Skeletal muscle tissue (tissue), 4 donors: ENCODE results near the gene LUC7L2. TPM values are rescaled to one million over a fixed set of nuclear protein-coding genes. Genes with fewer than 3 reads are reported as not detected.
A peak's percentile ranks its signal among the peaks of the same experiment; 100 is the strongest.

Experiments
- H3K27ac ChIP-seq: one replicate; pipeline ENCODE4 v1.7.0; 2013; ENCODE audit warnings: mild to moderate bottlenecking, low read depth, low read length, inconsistent platforms
- H3K27me3 ChIP-seq, 3 donors: one replicate each; pipeline ENCODE4 v1.7.0; 2013; ENCODE audit warnings: low read length in 3 of 3; ENCODE audit not compliant: control insufficient read depth in 3 of 3, insufficient read depth in 3 of 3
- H3K36me3 ChIP-seq, 3 donors: one replicate each; pipeline ENCODE4 v1.7.0; 2013; ENCODE audit warnings: low read length in 3 of 3; ENCODE audit not compliant: control insufficient read depth in 3 of 3, insufficient read depth in 3 of 3
- H3K4me1 ChIP-seq, 3 donors: one replicate each; pipeline ENCODE4 v1.7.0; 2013; ENCODE audit warnings: low read length in 3 of 3, mild to moderate bottlenecking in 3 of 3; ENCODE audit not compliant: control insufficient read depth in 3 of 3, insufficient read depth in 3 of 3
- H3K4me3 ChIP-seq, 3 donors: one replicate each; pipeline ENCODE4 v1.7.0; 2013; ENCODE audit warnings: low read length in 3 of 3
- H3K9ac ChIP-seq, 3 donors: one replicate each; pipeline ENCODE4 v1.7.0; 2013; ENCODE audit warnings: low read length in 3 of 3, mild to moderate bottlenecking in 3 of 3, moderate library complexity in 2 of 3, low read depth in 1 of 3
- H3K9me3 ChIP-seq, 3 donors: one replicate each; pipeline ENCODE4 v1.7.0; 2013; ENCODE audit warnings: low read length in 3 of 3; ENCODE audit not compliant: control insufficient read depth in 3 of 3
- total RNA-seq: library from RNA; depleted of rRNA; stranded (reverse); fragments of >200 nt; gene quantifications from one replicate; pipeline ENCODE4 v1.2.3, GENCODE V29; 2014
- donor health status: Osteomylitis.

Gene LUC7L2
- total RNA-seq, 1 donor from 2014 or later, result 32.9 TPM

- Histone ChIP-seq H3K27ac (no peak overlapping the region), H3K4me1 (peaks cover 20 to 32% (median 29%) of the 10 kb centered on the region in 3 donors), H3K9ac (no peak overlapping the region), H3K36me3 (peaks cover 3 to 19% (median 3%) of the 10 kb centered on the region in 3 donors), H3K9me3 (no peaks in the 10 kb centered on the region), H3K27me3 (no peaks in the 10 kb centered on the region), H3K4me3 (no peak overlapping the region)
Observed at GRCh38 chr7:139365336-139365735, 5.6 kb downstream of the LUC7L2 start.

GRCh38 chr7:139366400-139366799 lies 6.7 kb downstream of the LUC7L2 start:
- no peak overlapping the region for H3K9ac ChIP-seq
- peaks cover 3 to 19% (median 3%) of the 10 kb centered on the region in 3 donors for H3K36me3 ChIP-seq
- peaks cover 27 to 39% (median 30%) of the 10 kb centered on the region in 3 donors for H3K4me1 ChIP-seq
- no peaks in the 10 kb centered on the region for H3K27me3 ChIP-seq
- H3K4me3 ChIP-seq, result no peak overlapping the region
- H3K27ac ChIP-seq, result no peak overlapping the region
- H3K9me3 ChIP-seq, result no peaks in the 10 kb centered on the region

- H3K9me3 ChIP-seq, result no peaks in the 10 kb centered on the region
- H3K36me3 ChIP-seq, result peaks cover 3 to 19% (median 3%) of the 10 kb centered on the region in 3 donors
- peaks cover 23 to 31% (median 24%) of the 10 kb centered on the region in 3 donors for H3K4me1 ChIP-seq
- no peaks in the 10 kb centered on the region for H3K27me3 ChIP-seq
- H3K4me3 ChIP-seq, result no peak overlapping the region
- no peak overlapping the region for H3K9ac ChIP-seq
- H3K27ac ChIP-seq, result no peak overlapping the region
Observed at GRCh38 chr7:139367438-139368155, 7.9 kb downstream of the LUC7L2 start.

- H3K27me3 ChIP-seq, result no peaks in the 10 kb centered on the region
- no peaks in the 10 kb centered on the region for H3K9me3 ChIP-seq
- H3K27ac ChIP-seq, result no peak overlapping the region
- H3K4me1 ChIP-seq, result peaks cover 18 to 28% (median 25%) of the 10 kb centered on the region in 3 donors
- peaks cover 2 to 13% (median 3%) of the 10 kb centered on the region in 3 donors for H3K36me3 ChIP-seq
- no peak overlapping the region for H3K4me3 ChIP-seq
- peak overlapping the region in 1 of 3 donors; percentile 6 for H3K9ac ChIP-seq
Observed at GRCh38 chr7:139370301-139370942, 10.7 kb downstream of the LUC7L2 start.

- H3K9ac ChIP-seq, result no peak overlapping the region
Observed at GRCh38 chr7:139370943-139371313, 11.2 kb downstream of the LUC7L2 start.

GRCh38 chr7:139374246-139374645 lies 14.6 kb downstream of the LUC7L2 start:
- peaks cover 17 to 23% (median 20%) of the 10 kb centered on the region in 3 donors for H3K36me3 ChIP-seq
- H3K4me1 ChIP-seq, result peaks cover 13 to 19% (median 18%) of the 10 kb centered on the region in 3 donors
- no peak overlapping the region for H3K4me3 ChIP-seq
- no peak overlapping the region for H3K9ac ChIP-seq
- no peaks in the 10 kb centered on the region for H3K9me3 ChIP-seq
- H3K27me3 ChIP-seq, result no peaks in the 10 kb centered on the region
- H3K27ac ChIP-seq, result no peak overlapping the region

More at GRCh38 chr7:139370943-139371313, 11.2 kb downstream of the LUC7L2 start:
- Histone ChIP-seq H3K4me3 (no peak overlapping the region), H3K27me3 (no peaks in the 10 kb centered on the region), H3K9me3 (no peaks in the 10 kb centered on the region), H3K4me1 (peaks cover 18 to 28% (median 25%) of the 10 kb centered on the region in 3 donors), H3K27ac (no peak overlapping the region), H3K36me3 (peaks cover 0 to 13% (median 3%) of the 10 kb centered on the region in 3 donors)

GRCh38 chr7:139382439-139382838 lies 22.7 kb downstream of the LUC7L2 start:
- H3K27me3 ChIP-seq, result no peaks in the 10 kb centered on the region
- H3K4me3 ChIP-seq, result no peak overlapping the region
- no peak overlapping the region for H3K9ac ChIP-seq
- H3K27ac ChIP-seq, result no peak overlapping the region
- peaks cover 14 to 25% (median 14%) of the 10 kb centered on the region in 3 donors for H3K36me3 ChIP-seq
- H3K4me1 ChIP-seq, result no peaks in the 10 kb centered on the region
- no peaks in the 10 kb centered on the region for H3K9me3 ChIP-seq

- no peak overlapping the region for H3K4me3 ChIP-seq
- peaks cover 7 to 17% (median 12%) of the 10 kb centered on the region in 3 donors for H3K36me3 ChIP-seq
- H3K27ac ChIP-seq, result no peak overlapping the region
- no peaks in the 10 kb centered on the region for H3K27me3 ChIP-seq
- H3K9me3 ChIP-seq, result no peaks in the 10 kb centered on the region
- no peak overlapping the region for H3K9ac ChIP-seq
- H3K4me1 ChIP-seq, result no peaks in the 10 kb centered on the region
Observed at GRCh38 chr7:139384611-139385010, 24.9 kb downstream of the LUC7L2 start.

- H3K9me3 ChIP-seq, result no peaks in the 10 kb centered on the region
- H3K27me3 ChIP-seq, result no peaks in the 10 kb centered on the region
- peaks cover 6 to 16% (median 15%) of the 10 kb centered on the region in 3 donors for H3K36me3 ChIP-seq
- H3K27ac ChIP-seq, result no peak overlapping the region
- H3K4me3 ChIP-seq, result no peak overlapping the region
- H3K4me1 ChIP-seq, result no peaks in the 10 kb centered on the region
- H3K9ac ChIP-seq, result no peak overlapping the region
Observed at GRCh38 chr7:139387594-139387993, 27.9 kb downstream of the LUC7L2 start.

GRCh38 chr7:139389091-139389490 lies 29.4 kb downstream of the LUC7L2 start:
- no peak overlapping the region for H3K27ac ChIP-seq
- H3K4me1 ChIP-seq, result no peaks in the 10 kb centered on the region
- H3K9ac ChIP-seq, result no peak overlapping the region
- H3K27me3 ChIP-seq, result no peaks in the 10 kb centered on the region
- no peak overlapping the region for H3K4me3 ChIP-seq
- no peaks in the 10 kb centered on the region for H3K9me3 ChIP-seq
- H3K36me3 ChIP-seq, result peaks cover 6 to 23% (median 17%) of the 10 kb centered on the region in 3 donors
